Stimulated activated CD4-positive, alpha-beta T cell treated with anti-CD3 and anti-CD28 coated beads, Interleukin-4, amount 100 ng/mL, for 4 hours (primary cell): ENCODE results near the gene PARD3.
"Not testable (repeated sequence)": the region's sequence is repeated elsewhere in the genome, so short reads cannot be mapped to it uniquely, and the experiment has no call there.

Experiments
- DNase-seq, 2 experiments: peaks; one replicate each; pipeline ENCODE4 v3.0.0-alpha.2; 2020

PARD3 gene

DNA sequence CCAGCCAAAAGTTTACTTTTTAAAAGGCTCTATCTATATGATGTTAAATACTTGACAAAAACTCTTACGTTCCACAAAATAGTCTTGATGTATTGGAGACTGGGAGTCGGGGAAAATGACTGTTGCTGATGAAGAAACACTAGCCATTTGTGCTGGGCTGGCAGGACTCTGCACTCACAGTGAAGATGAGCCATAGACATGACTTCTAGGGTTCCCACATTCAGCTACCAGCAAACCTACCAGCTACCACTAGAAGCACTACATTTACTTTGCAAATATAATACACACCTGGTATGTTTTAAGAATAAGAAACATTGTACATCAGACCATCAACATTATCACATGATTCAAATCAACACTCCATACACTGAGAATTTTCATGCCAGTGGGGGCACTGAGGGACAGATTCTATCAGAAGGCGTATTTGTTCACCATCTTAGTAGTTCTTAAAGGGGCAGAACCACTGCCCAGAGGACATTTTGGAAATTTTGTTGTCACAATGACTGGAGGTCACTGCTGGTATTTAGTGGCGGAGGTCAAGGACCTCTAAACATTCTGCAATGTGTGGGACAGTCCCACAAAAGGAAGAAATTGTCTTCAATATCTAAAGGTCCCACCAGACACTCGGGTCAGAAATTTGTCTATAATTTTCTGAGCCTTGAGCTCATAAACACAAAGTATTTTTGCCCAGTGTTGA lies 52.3 kb downstream of the PARD3 start:
- no peak for DNase-seq

DNA sequence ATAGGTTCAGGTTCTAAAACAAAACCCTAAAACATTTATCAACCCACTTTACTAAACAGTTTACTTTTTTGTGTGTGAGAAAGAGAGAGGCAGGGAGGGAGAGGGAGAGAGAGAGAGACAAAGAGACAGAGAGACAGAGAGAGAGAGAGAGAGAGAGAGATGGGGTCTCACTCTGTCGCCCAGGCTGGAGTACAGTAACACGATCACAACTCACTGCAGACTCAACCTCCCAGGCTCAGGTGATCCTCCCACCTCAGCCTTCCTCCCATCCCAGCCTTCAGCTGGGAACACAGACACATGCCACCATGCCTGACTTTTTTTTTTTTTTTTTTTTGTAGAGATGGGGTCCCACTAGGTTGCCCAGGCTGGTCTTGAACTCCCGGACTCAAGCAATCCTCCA lies 52.9 kb downstream of the PARD3 start:
- no peak for DNase-seq

DNA sequence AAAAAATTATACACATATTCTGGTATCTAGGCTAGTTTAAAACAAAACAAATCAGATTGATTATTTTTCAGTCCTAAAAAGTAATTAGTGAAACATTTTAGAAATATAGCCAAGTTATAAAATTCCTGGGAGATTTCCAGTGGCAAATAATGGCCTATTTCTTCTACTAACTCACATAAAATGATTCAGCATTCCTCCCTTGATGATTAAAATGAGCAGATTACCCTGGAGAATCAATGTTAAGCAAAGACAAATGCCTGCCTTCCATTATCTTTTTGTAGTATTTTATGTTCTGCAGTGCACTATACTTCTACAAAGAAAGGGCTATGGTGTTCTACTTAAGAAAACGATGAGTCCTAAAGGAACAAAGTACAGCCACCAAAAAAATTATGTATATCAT lies 53.6 kb downstream of the PARD3 start:
- no peak for DNase-seq

- no peak for DNase-seq
Measured at GRCh38 chr10:34760606-34761005, 54.5 kb downstream of the PARD3 start.

- DNase-seq: no peak
Measured at GRCh38 chr10:34759837-34760215, 55.3 kb downstream of the PARD3 start.

GRCh38 chr10:34759161-34759836 lies 55.8 kb downstream of the PARD3 start:
- no peak for DNase-seq

GRCh38 chr10:34758447-34758996 lies 56.6 kb downstream of the PARD3 start:
- no peak for DNase-seq

- no peak for DNase-seq
Measured at GRCh38 chr10:34757933-34758332, 57.2 kb downstream of the PARD3 start.

- not testable (repeated sequence) for DNase-seq
Measured at GRCh38 chr10:34757181-34757580, 57.9 kb downstream of the PARD3 start.

DNA sequence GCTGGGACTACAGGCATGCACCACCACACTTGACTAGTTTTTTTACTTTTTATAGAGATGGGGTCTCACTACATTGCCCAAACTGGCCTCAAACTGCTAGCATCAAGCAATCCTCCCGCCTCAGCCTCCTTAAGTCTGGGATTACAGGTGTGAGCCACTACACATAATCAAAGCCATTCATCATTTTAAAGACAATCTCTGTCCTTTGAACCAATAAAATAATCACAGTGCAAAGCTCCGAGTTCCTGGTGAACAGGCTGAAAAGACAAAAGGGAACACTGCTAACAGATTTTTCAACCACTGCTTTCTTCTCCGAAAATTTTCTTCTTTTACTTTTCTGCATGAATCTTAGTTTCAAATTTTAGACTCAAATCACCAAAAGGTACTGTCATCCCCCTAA lies 58.5 kb downstream of the PARD3 start:
- no peak for DNase-seq

DNA sequence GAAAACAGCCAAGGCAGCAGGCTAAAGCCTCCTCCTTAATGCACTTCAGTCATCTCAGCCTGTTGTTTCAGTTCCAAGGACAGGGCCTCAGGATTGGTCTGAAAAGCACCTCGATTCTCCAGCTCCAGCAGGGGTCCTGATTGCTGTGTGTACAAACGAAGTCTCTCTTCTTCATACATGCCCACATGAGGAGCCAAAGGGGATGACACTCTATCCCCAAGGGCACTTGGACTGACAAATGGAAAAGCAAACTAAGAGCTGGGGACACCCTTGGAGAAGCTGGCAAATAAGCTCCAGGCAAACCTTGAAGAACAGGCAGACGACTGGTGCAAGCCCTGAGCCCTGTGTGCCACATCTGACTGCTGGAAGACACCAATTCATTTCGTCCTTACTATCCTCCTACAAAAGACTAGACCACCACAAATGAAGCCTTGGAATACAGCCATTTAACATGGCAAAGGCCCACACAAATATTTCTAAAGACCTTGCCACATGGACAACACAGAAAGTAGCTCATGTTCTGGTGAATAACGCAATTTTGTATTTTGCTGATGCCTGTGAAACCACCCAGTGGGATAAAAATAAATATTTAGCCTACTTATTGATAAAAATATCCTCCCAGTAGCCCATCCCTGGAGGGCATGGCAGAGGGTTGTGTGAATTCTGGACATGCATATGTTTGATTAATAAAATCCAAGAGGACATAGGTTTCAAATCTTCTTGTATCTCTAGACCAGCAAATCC lies 61.9 kb downstream of the PARD3 start:
- no peak for DNase-seq

DNA sequence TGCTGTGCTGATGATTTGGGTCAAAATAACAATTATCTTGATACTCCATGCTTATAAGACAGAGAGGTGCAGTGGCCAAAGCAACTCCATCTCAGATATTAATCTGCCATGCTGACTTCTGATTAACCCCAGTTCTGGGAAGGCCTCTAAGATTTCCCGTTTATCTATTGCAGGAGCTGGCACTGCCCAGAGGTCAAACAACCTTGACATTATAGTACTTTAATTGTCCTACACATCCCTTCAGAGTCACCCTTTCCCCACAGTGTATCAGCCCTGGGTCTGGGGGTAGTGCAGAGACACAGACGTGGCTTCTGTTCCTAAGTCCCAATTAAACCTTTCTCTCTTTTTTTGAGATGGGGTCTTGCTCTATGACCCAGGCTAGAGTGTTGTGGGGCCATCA lies 63.8 kb downstream of the PARD3 start:
- DNase-seq: no peak

DNA sequence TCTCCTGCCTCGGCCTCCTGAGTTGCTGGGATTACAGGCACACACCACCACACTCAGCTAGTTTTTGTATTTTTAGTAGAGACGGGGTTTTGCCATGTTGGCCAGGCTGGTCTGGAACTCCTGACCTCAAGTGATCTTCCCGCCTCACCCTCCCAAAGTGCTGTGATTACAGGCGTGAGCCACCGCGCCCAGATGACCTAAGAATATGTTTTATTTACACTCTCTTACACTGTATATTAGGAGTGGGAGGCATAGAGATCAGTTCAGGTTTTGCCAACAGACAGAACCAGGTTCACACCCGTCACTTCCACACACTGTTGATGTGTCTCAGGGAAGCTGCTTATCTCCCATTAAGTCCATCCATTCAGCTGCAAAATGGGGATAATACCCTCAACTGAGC lies 64.3 kb downstream of the PARD3 start:
- not testable (repeated sequence) for DNase-seq

- DNase-seq: no peak
Measured at GRCh38 chr10:34748767-34749166, 66.3 kb downstream of the PARD3 start.

DNA sequence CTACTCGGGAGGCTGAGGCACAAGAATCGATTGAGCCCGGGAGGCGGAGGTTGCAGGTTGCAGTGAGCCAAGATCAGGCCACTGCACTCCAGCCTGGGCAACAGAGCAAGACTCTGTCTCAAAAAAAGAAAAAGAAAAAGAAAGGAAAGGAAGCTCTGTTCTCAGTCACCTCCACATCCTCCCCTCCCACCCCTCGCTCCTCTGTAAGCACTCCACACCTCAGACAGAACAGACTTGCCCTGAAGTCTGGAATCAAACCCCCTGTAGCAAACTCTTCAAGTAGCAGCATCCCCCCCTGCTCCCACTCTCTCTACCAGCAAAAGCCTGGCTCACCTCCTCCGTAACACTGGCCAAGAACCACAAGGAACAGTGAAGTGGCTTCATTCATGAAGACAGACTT lies 66.7 kb downstream of the PARD3 start:
- DNase-seq: no peak

DNA sequence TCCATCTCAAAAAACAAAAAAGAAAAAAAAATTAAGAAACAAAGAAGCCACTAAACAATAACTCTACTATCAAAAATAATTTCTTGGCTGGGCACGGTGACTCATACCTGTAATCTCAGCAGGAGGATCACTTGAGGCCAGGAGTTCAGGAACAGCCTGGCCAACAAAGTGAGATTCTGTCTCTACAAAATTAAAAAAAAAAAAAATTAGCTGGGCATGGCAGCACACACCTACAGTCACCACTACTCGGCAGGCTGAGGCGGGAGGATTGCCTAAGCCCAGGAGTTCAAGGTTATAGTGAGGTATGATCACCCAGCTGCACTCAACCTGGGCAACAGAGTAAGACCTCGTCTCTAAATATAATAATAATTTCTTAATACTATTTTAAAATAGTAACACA lies 69.0 kb downstream of the PARD3 start:
- no peak for DNase-seq

- no peak for DNase-seq
Measured at GRCh38 chr10:34745244-34745643, 69.9 kb downstream of the PARD3 start.

DNA sequence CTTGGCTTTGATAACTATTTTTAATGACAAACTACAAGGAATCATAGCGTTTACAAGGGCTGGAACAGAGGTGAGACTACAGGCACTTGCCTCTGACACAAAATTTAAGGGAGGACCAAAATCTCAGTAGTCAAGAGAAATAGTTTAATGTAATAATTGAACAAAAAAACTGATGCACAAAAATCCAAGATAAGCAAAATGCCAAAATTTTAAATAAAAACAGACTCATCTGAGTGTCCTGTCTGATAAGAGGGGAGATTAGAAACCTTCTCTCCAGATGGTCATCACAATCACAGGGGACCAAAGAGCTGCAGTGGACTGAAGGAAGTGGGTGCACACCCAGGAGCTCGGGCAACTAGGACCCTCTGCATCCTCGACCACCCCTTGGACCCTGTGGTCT lies 70.5 kb downstream of the PARD3 start:
- no peak for DNase-seq

GRCh38 chr10:34743814-34744213 lies 71.3 kb downstream of the PARD3 start:
- DNase-seq: no peak

DNA sequence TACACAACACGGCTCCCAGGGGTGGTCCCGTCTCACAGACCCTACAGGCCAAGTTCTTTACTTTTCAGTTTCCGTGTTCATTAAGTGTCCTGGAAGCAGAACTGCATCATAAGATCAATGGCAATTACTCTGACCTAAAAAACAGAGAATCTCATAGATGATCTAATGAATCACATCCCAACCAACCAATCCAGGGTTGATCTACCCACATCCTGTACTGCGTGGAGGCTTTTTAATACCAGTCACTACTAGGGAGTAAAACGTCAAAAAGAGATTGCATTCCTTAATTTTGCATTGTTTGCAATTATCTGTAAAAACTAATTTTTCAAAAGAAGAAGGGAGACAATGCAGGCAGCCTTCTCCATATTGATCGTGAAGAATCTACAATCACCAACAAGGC lies 72.6 kb downstream of the PARD3 start:
- no peak for DNase-seq

- not testable (repeated sequence) for DNase-seq
Measured at GRCh38 chr10:34741087-34741486, 74.0 kb downstream of the PARD3 start.

DNA sequence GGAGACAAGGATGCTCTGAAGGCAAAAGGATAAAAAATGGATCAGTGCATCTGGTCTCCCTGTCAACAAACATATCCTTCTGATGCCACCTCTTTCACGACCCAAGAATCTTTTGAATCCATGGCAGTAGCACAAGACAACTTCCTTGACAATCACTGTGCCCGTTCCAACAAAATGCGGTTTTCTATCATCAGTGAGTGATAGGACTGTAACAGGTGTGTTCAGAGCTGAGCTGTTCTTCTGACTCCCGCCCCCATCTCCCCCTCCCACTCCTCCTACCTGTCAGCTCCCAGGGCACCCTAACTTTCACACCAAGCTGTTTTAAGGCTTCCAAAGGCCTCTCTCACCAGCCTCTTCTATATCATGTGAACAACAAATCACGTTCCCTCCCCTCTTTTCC lies 74.8 kb downstream of the PARD3 start:
- DNase-seq: no peak

DNA sequence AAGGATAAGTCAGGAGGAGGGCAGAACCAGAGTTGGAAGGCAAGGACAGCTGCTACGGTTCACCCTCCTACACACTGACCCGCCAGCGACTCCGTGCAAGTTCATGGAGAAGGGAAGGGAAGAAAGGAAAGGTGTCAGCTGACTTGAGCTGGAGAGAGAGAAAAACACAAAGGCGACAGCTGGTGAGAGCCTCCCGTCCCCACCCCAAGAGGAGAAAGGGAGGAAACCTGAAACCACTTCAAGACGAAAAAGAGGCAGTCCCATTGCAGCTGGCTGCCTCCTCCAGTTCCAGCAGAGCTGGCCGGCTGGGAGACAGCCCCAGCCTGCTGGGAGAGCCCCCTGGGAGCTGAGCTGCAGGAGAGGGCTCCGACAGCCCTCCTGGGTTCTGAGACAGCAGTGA lies 75.2 kb downstream of the PARD3 start:
- DNase-seq: no peak

- no peak for DNase-seq
Measured at GRCh38 chr10:34737772-34738169, 77.3 kb downstream of the PARD3 start.
